Measurements from ENCODE around the gene RFFL. TPM values are rescaled to one million over a fixed set of nuclear protein-coding genes. Genes with fewer than 3 reads are reported as not detected.

Gene RFFL
- total RNA-seq, 3 donors from 2014 or later, result 13.8 to 27.5 (median 19.4) TPM

GRCh38 chr17:35064516-35065215, 1.2 kb upstream of the RFFL start:
- Histone ChIP-seq H3K27me3 (no peaks in the 10 kb centered on the region), H3K4me3 (no peak overlapping the region), H3K4me1 (no peaks in the 10 kb centered on the region), H3K27ac (peak overlapping the region; percentile 87 to 93), H3K9me3 (no peaks in the 10 kb centered on the region), H3K36me3 (no peaks in the 10 kb centered on the region)
- TF ChIP-seq POLR2A (IDR thresholded peaks at IDR 0.05) (no peak), POLR2AphosphoS5 (IDR thresholded peaks at IDR 0.05) (no peak)
- TF ChIP-seq, protein P1, sequence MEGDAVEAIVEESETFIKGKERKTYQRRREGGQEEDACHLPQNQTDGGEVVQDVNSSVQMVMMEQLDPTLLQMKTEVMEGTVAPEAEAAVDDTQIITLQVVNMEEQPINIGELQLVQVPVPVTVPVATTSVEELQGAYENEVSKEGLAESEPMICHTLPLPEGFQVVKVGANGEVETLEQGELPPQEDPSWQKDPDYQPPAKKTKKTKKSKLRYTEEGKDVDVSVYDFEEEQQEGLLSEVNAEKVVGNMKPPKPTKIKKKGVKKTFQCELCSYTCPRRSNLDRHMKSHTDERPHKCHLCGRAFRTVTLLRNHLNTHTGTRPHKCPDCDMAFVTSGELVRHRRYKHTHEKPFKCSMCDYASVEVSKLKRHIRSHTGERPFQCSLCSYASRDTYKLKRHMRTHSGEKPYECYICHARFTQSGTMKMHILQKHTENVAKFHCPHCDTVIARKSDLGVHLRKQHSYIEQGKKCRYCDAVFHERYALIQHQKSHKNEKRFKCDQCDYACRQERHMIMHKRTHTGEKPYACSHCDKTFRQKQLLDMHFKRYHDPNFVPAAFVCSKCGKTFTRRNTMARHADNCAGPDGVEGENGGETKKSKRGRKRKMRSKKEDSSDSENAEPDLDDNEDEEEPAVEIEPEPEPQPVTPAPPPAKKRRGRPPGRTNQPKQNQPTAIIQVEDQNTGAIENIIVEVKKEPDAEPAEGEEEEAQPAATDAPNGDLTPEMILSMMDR (IDR thresholded peaks at IDR 0.05), result no peak
- no peak for DNase-seq (ENCODE audit: low spot score in 2 of 2)
- intact Hi-C loops (cut with DNase I; ENCODE audit: low total_unique reads), result loop anchor here (5.0 kb wide), 1 partner anchor 408 kb away; no protein-coding TSS in a partner anchor

- no peak for TF ChIP-seq POLR2A (IDR thresholded peaks at IDR 0.05)
- TF ChIP-seq POLR2AphosphoS5 (IDR thresholded peaks at IDR 0.05), result no peak
Measured at GRCh38 chr17:35062308-35062707, 1.2 kb downstream of the RFFL start.

DNA sequence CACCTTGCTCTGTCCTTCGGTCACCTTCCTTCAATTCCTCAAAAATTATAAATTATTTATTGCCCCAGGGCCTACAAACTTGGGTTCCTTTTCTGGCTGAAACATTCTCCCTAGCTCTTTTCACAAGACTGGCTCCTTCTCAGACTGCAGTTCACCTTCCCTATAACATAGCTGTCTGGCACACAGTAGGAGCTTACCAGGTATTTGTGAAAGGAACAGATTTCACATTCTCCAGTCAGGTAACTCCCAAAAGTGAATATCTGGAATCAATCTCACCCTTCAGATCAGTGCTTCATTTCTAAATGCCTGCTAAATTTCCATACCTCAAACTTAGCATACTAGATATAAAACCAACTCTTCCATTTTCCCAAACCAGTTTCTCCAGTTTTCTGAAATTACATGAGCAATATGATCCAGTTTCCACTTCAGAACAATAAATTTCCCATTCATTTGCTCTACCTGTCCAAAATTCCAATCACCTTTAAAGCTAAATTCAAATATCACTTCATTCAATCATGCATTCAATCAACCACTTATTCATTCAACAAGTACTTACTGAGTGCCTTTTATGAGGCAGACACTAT, 6.1 kb downstream of the RFFL start:
- TF ChIP-seq, protein P1 (IDR thresholded peaks at IDR 0.05), result no peak
- no peak for TF ChIP-seq POLR2AphosphoS5 (IDR thresholded peaks at IDR 0.05)
- TF ChIP-seq POLR2A (IDR thresholded peaks at IDR 0.05), result no peak
- no peak for DNase-seq (ENCODE audit: low spot score in 2 of 2)
- Histone ChIP-seq H3K9me3 (no peaks in the 10 kb centered on the region), H3K27me3 (no peaks in the 10 kb centered on the region), H3K27ac (no peak overlapping the region), H3K36me3 (no peaks in the 10 kb centered on the region), H3K4me1 (no peaks in the 10 kb centered on the region), H3K4me3 (no peak overlapping the region)
- intact Hi-C loops (cut with DNase I; ENCODE audit: low total_unique reads), result no loop called here

More at GRCh38 chr17:35062308-35062707, 1.2 kb downstream of the RFFL start:
- intact Hi-C loops (cut with DNase I; ENCODE audit: low total_unique reads), result no loop called here
- H3K4me3 ChIP-seq, result no peak overlapping the region
- H3K9me3 ChIP-seq, result no peaks in the 10 kb centered on the region
- no peak for DNase-seq (ENCODE audit: low spot score in 2 of 2)
- H3K36me3 ChIP-seq, result no peaks in the 10 kb centered on the region
- no peaks in the 10 kb centered on the region for H3K4me1 ChIP-seq
- no peaks in the 10 kb centered on the region for H3K27me3 ChIP-seq
- peak overlapping the region in 1 of 2 donors; percentile 93 for H3K27ac ChIP-seq

DNA sequence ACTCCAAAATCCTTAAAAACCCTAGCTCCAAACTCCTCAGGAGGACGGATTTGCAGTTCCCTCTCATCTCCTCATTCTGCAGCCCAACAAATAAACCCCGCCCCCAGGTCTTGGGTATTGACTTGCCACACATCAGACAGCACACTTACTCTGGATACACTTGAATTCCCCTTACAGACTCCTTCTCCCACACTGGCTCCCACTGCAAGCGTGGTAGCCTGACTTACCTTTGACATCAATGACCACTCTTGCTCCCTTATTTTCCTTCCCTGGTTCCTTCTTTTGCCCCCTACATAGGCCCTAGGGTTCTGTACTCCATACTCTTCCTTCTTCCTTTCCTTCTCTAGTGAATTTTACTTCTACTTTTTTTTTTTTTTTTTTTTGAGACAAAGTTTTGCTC, 7.5 kb downstream of the RFFL start:
- no peak for DNase-seq (ENCODE audit: low spot score in 2 of 2)
- intact Hi-C loops (cut with DNase I; ENCODE audit: low total_unique reads), result no loop called here

GRCh38 chr17:35053204-35053603, 10.3 kb downstream of the RFFL start:
- Histone ChIP-seq H3K9me3 (no peaks in the 10 kb centered on the region), H3K27me3 (no peaks in the 10 kb centered on the region), H3K4me1 (peaks cover 0 to 9% of the 10 kb centered on the region in 2 donors), H3K36me3 (no peaks in the 10 kb centered on the region), H3K4me3 (no peak overlapping the region), H3K27ac (no peak overlapping the region)
- intact Hi-C loops (cut with DNase I; ENCODE audit: low total_unique reads), result no loop called here
- TF ChIP-seq POLR2A (IDR thresholded peaks at IDR 0.05) (no peak), POLR2AphosphoS5 (IDR thresholded peaks at IDR 0.05) (no peak)
- TF ChIP-seq, protein P1 (IDR thresholded peaks at IDR 0.05), result no peak
- no peak for DNase-seq (ENCODE audit: low spot score in 2 of 2)

More for the DNA sequence above, 7.5 kb downstream of the RFFL start:
- Histone ChIP-seq H3K4me3 (no peak overlapping the region), H3K27ac (no peak overlapping the region), H3K9me3 (no peaks in the 10 kb centered on the region), H3K4me1 (peaks cover 0 to 7% of the 10 kb centered on the region in 2 donors), H3K27me3 (no peaks in the 10 kb centered on the region), H3K36me3 (no peaks in the 10 kb centered on the region)
- TF ChIP-seq, protein P1 (IDR thresholded peaks at IDR 0.05), result no peak
- TF ChIP-seq POLR2AphosphoS5 (IDR thresholded peaks at IDR 0.05), result no peak
- TF ChIP-seq POLR2A (IDR thresholded peaks at IDR 0.05), result no peak
